Osteoblast (primary cell): ENCODE results near the gene PRKAB2. TPM values are rescaled to one million over a fixed set of nuclear protein-coding genes. Genes with fewer than 3 reads are reported as not detected.
"Not testable (repeated sequence)": the region's sequence is repeated elsewhere in the genome, so short reads cannot be mapped to it uniquely, and the experiment has no call there.

Experiments
- DNase-seq: peaks from one replicate; pipeline ENCODE4 v3.0.0; 2011; ENCODE audit warnings: low spot score, mixed read lengths; ENCODE audit not compliant: insufficient read length; ENCODE audit errors: missing footprints
- H2AFZ ChIP-seq: 2 replicates; pipeline ENCODE4 v1.6.0; 2011; ENCODE audit warnings: mild to moderate bottlenecking, low read length
- H3K27ac ChIP-seq: 2 replicates; pipeline ENCODE4 v1.5.1; 2011; ENCODE audit warnings: mild to moderate bottlenecking, low read depth, low read length, moderate library complexity
- H3K27me3 ChIP-seq: 2 replicates; pipeline ENCODE4 v1.6.0; 2012; ENCODE audit warnings: mild to moderate bottlenecking, control low read depth, inconsistent platforms, low read length, moderate library complexity; ENCODE audit not compliant: insufficient read depth
- H3K36me3 ChIP-seq: 2 replicates; pipeline ENCODE4 v1.5.1; 2011; ENCODE audit warnings: mild to moderate bottlenecking, low read length, control low read depth, moderate library complexity; ENCODE audit not compliant: insufficient read depth
- H3K4me1 ChIP-seq: 2 replicates; pipeline ENCODE4 v1.5.1; 2011; ENCODE audit warnings: mild to moderate bottlenecking, low read length, control low read depth, moderate library complexity; ENCODE audit not compliant: insufficient read depth
- H3K4me2 ChIP-seq: 2 replicates; pipeline ENCODE4 v1.6.0; 2011; ENCODE audit warnings: mild to moderate bottlenecking, low read length; ENCODE audit not compliant: insufficient read depth
- H3K4me3 ChIP-seq: fragments of 200-600 bp; sonication (generic); 3 replicates; pipeline ENCODE4 v1.5.1; 2012; ENCODE audit warnings: mild to moderate bottlenecking, low read length, inconsistent platforms; ENCODE audit not compliant: insufficient read depth
- H3K79me2 ChIP-seq: 2 replicates; pipeline ENCODE4 v1.6.0; 2012; ENCODE audit warnings: mild to moderate bottlenecking, low read length, control low read depth, inconsistent platforms; ENCODE audit not compliant: insufficient read depth
- H3K9me3 ChIP-seq: 2 replicates; pipeline ENCODE4 v1.5.1; 2011; ENCODE audit warnings: low read depth, low read length, control low read depth
- H4K20me1 ChIP-seq: 2 replicates; pipeline ENCODE4 v1.6.0; 2012; ENCODE audit warnings: mild to moderate bottlenecking, low read length, control low read depth; ENCODE audit not compliant: insufficient read depth
- CTCF ChIP-seq: IDR thresholded peaks from 2 replicates; pipeline ENCODE4 v1.5.1; 2011; ENCODE audit warnings: mild to moderate bottlenecking, low read depth, low read length, moderate library complexity; ENCODE audit errors: extremely low read depth
- total RNA-seq: library from RNA; depleted of rRNA; stranded (reverse); fragments of >200 nt; gene quantifications from 2 replicates; pipeline ENCODE4 v1.2.3, GENCODE V29; 2012

PRKAB2 gene
- total RNA-seq, 1 donor = 22.8 TPM

DNA sequence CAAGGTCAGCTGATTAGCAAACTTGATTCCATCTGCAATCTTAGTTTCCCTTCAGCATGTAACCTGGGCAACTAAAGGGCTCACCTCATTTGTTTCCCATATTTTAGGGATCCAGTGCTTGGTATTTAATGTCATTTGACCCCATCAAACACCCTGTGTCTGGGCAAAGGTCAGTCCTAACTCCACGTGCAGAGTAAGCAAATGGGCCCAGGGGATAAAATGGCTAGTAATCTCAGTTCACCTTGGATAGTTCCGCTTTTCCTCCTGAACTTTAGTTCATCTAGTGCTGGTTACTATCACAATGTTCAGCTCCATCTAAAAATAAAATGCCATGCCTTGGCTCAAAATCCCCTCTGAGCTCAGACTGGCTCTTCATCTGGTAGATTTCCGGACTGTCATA, 19.5 kb downstream of the PRKAB2 start:
- DNase-seq = no peak
- H3K4me3 ChIP-seq = no peak overlapping the region
- no peaks in the 10 kb centered on the region for H4K20me1 ChIP-seq
- no peak for TF ChIP-seq CTCF
- no peaks in the 10 kb centered on the region for H3K9me3 ChIP-seq
- no peak overlapping the region for H2AFZ ChIP-seq
- peaks cover 2% of the 10 kb centered on the region for H3K36me3 ChIP-seq
- H3K4me1 ChIP-seq = no peaks in the 10 kb centered on the region
- no peaks in the 10 kb centered on the region for H3K79me2 ChIP-seq
- no peak overlapping the region for H3K4me2 ChIP-seq
- H3K27me3 ChIP-seq = no peaks in the 10 kb centered on the region
- H3K27ac ChIP-seq = no peak overlapping the region

DNA sequence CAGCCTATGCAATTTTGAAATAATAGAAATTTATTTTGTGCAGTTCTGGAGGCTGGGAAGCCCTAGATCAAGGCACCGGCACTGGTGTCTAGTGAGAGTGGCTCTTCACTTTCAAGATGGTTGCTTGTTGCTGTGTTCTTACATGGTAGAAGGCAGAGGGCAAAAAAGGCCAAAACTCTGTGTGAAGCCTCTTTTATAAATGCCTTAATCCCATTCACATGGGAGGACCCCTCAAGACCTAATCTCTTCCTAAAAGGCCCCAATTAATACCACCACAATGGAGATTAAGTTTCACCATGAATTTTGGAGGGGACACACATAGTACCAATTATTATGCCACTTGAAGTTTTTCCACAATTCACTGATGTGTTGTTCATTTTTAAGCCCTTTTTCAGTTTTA, 21.0 kb downstream of the PRKAB2 start:
- no peak for TF ChIP-seq CTCF
- no peak overlapping the region for H3K4me2 ChIP-seq
- H3K27me3 ChIP-seq = no peaks in the 10 kb centered on the region
- H3K9me3 ChIP-seq = no peaks in the 10 kb centered on the region
- H4K20me1 ChIP-seq = no peaks in the 10 kb centered on the region
- no peak overlapping the region for H3K27ac ChIP-seq
- H2AFZ ChIP-seq = no peak overlapping the region
- no peak overlapping the region for H3K4me3 ChIP-seq
- H3K36me3 ChIP-seq = no peaks in the 10 kb centered on the region
- no peaks in the 10 kb centered on the region for H3K79me2 ChIP-seq
- DNase-seq = no peak
- H3K4me1 ChIP-seq = no peaks in the 10 kb centered on the region

- no peak overlapping the region for H2AFZ ChIP-seq
- no peaks in the 10 kb centered on the region for H3K9me3 ChIP-seq
- no peaks in the 10 kb centered on the region for H3K27me3 ChIP-seq
- H4K20me1 ChIP-seq = no peaks in the 10 kb centered on the region
- no peaks in the 10 kb centered on the region for H3K4me1 ChIP-seq
- no peaks in the 10 kb centered on the region for H3K36me3 ChIP-seq
- no peak for TF ChIP-seq CTCF
- no peaks in the 10 kb centered on the region for H3K79me2 ChIP-seq
- H3K4me3 ChIP-seq = no peak overlapping the region
- no peak overlapping the region for H3K4me2 ChIP-seq
- no peak overlapping the region for H3K27ac ChIP-seq
- no peak for DNase-seq
Measured at GRCh38 chr1:147142886-147143285, 29.4 kb downstream of the PRKAB2 start.

DNA sequence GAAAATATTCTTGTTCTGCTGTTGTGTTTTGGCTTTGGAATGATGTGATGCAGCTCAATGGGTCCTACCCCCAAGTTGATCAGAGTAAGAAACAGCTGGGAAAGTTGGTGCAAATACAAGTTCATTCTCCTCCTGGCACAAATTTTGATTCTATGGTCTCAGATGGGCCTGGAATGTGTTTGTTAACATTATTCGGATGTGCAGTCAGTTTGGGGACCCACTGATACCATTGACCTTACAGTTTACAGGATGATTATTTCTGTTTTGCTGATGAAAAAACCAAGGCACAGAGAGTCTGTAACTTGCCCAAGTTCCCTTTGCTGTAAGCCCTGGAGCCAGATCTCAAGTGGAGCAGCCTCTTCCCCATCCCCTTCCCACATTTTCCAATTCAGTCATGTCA, 41.5 kb downstream of the PRKAB2 start:
- not testable (repeated sequence) for DNase-seq, H3K36me3 ChIP-seq, H3K4me2 ChIP-seq, H3K4me1 ChIP-seq, H4K20me1 ChIP-seq, H3K79me2 ChIP-seq, H3K27me3 ChIP-seq, H2AFZ ChIP-seq, H3K4me3 ChIP-seq, H3K27ac ChIP-seq, H3K9me3 ChIP-seq
